HCT116 (cell line): Measurements from ENCODE around the gene DDX41. TPM values are rescaled to one million over a fixed set of nuclear protein-coding genes. Genes with fewer than 3 reads are reported as not detected.

Source experiments
- ATAC-seq: fragments of 200-7000 bp; cut with Tn5 transposase; 2 replicates; pipeline ENCODE4 v1.9.1; 2020; ENCODE audit warnings: mild to moderate bottlenecking, moderate library complexity
- BruUV-seq: library from RNA; stranded (reverse); fragments of 400-500 nt; replicated peaks from 2 replicates; lab custom pipeline; 2021; lab: Mats Ljungman, UMichigan
- CTCF ChIA-PET: fragments of 300-600 bp; sonication (Branson Sonifier 250); formaldehyde crosslinking; loops from one replicate; lab custom pipeline; 2021; ENCODE audit warnings: antibody characterized with exemption; lab: Charles Lee
- POLR2A ChIA-PET: fragments of 300-600, 350-600 bp; sonication (Branson Sonifier 250); formaldehyde crosslinking; loops from one replicate; lab custom pipeline; 2021; ENCODE audit warnings: antibody characterized with exemption; lab: Charles Lee
- RAD21 ChIA-PET, 2 experiments: fragments of 300-600 bp; sonication (Branson Sonifier 250); formaldehyde crosslinking; loops; one replicate each; lab custom pipeline; 2023; ENCODE audit warnings: low total read pairs in 2 of 2; ENCODE audit not compliant: uncharacterized antibody in 2 of 2, unreplicated experiment in 2 of 2, low non-redundant PET in 1 of 2; lab: Charles Lee
- DNase-seq: peaks from one replicate; pipeline ENCODE4 v3.0.0-alpha.2; 2010; ENCODE audit warnings: low read depth, low spot score
- H2AFZ ChIP-seq: fragments of 200-600 bp; shearing (Covaris generic), sonication (generic); 2 replicates; pipeline ENCODE4 v1.6.1; 2017; ENCODE audit warnings: low read depth, mixed run types, mixed read lengths, antibody characterized with exemption, low read length; ENCODE audit not compliant: poor library complexity, severe bottlenecking
- H3K27ac ChIP-seq: 2 replicates; pipeline ENCODE4 v1.5.1; 2012; ENCODE audit warnings: low read depth, low read length
- H3K27me3 ChIP-seq: fragments of 200-600 bp; sonication (generic); 2 replicates; pipeline ENCODE4 v1.6.1; 2016; ENCODE audit warnings: mixed run types, low read length, mixed read lengths; ENCODE audit not compliant: insufficient read depth
- H3K36me3 ChIP-seq, 2 experiments: fragments of 200-500 bp in 1 of 2; fragments of 200-600 bp in 1 of 2; sonication (Bioruptor generic) in 1 of 2; sonication (generic) in 1 of 2; 2 replicates each; pipeline versions ENCODE4 v1.5.1 to v1.6.1; 2014 to 2016; ENCODE audit warnings: low read length in 2 of 2, inconsistent platforms in 1 of 2, mixed read lengths in 1 of 2, mixed run types in 1 of 2; ENCODE audit not compliant: insufficient read depth in 2 of 2, control insufficient read depth in 1 of 2
- H3K4me1 ChIP-seq, 2 experiments: fragments of 200-600 bp in 1 of 2; sonication (generic) in 1 of 2; 2 replicates each; pipeline versions ENCODE4 v1.5.1 to v1.6.1; 2012 to 2017; ENCODE audit warnings: low read length in 2 of 2, inconsistent platforms in 1 of 2, mild to moderate bottlenecking in 1 of 2, mixed read lengths in 1 of 2, mixed run types in 1 of 2, moderate library complexity in 1 of 2; ENCODE audit not compliant: insufficient read depth in 2 of 2, control insufficient read depth in 1 of 2
- H3K4me2 ChIP-seq: fragments of 200-600 bp; sonication (generic); 2 replicates; pipeline ENCODE4 v1.6.1; 2017; ENCODE audit warnings: mixed run types, low read length, mixed read lengths
- H3K4me3 ChIP-seq, 2 experiments: fragments of 200-600 bp in 1 of 2; sonication (generic) in 1 of 2; replicated peaks in 1 of 2; 2 replicates each; pipeline ENCODE4 v1.5.1; 2011 to 2016; ENCODE audit warnings: low read length in 2 of 2, control low read depth in 1 of 2, low read depth in 1 of 2, mild to moderate bottlenecking in 1 of 2, mixed read lengths in 1 of 2, mixed run types in 1 of 2
- H3K79me2 ChIP-seq: fragments of 200-600 bp; sonication (generic); 2 replicates; pipeline ENCODE4 v1.6.1; 2017; ENCODE audit warnings: mild to moderate bottlenecking, mixed run types, low read length, moderate library complexity, mixed read lengths; ENCODE audit not compliant: insufficient read depth
- H3K9ac ChIP-seq: fragments of 200-600 bp; sonication (generic); 2 replicates; pipeline ENCODE4 v1.6.1; 2016; ENCODE audit warnings: low read length, mixed read lengths
- H3K9me2 ChIP-seq: fragments of 200-600 bp; sonication (generic), shearing (Covaris generic); 2 replicates; pipeline ENCODE4 v1.6.1; 2017; ENCODE audit warnings: mixed run types, mild to moderate bottlenecking, moderate library complexity; ENCODE audit not compliant: insufficient read depth
- H3K9me3 ChIP-seq, 2 experiments: fragments of 200-500 bp in 1 of 2; fragments of 200-600 bp in 1 of 2; sonication (Bioruptor generic) in 1 of 2; sonication (generic) in 1 of 2; 2 replicates each; pipeline ENCODE4 v1.6.1; 2014 to 2017; ENCODE audit warnings: low read length in 2 of 2, mixed read lengths in 2 of 2, inconsistent platforms in 1 of 2, low read depth in 1 of 2, mild to moderate bottlenecking in 1 of 2, mixed run types in 1 of 2, moderate library complexity in 1 of 2; ENCODE audit not compliant: control insufficient read depth in 1 of 2, insufficient read depth in 1 of 2
- H4K20me1 ChIP-seq: fragments of 200-600 bp; sonication (generic), shearing (Covaris generic); 2 replicates; pipeline ENCODE4 v1.6.1; 2017; ENCODE audit warnings: mixed run types, mild to moderate bottlenecking, moderate library complexity; ENCODE audit not compliant: insufficient read depth
- CBX3 ChIP-seq: IDR thresholded peaks from 2 replicates; pipeline ENCODE4 v1.6.1; 2012; ENCODE audit warnings: low read depth
- CEBPB ChIP-seq: IDR thresholded peaks from 2 replicates; pipeline ENCODE4 v1.6.1; 2012; ENCODE audit warnings: low read depth
- EGR1 ChIP-seq: IDR thresholded peaks from 2 replicates; pipeline ENCODE4 v1.6.1; 2012; ENCODE audit warnings: low read depth
- ELF1 ChIP-seq: IDR thresholded peaks from 2 replicates; pipeline ENCODE4 v1.6.1; 2012; ENCODE audit warnings: low read depth, borderline replicate concordance
- EZH2 ChIP-seq: fragments of 200-600 bp; sonication (generic); IDR thresholded peaks from 2 replicates; pipeline ENCODE4 v1.6.1; 2017; ENCODE audit warnings: antibody characterized with exemption, mixed run types
- EZH2phosphoT487 ChIP-seq: fragments of 200-600 bp; IDR thresholded peaks from 2 replicates; pipeline ENCODE4 v1.6.1; 2018; ENCODE audit warnings: antibody characterized with exemption, borderline replicate concordance
- FOSL1 ChIP-seq: IDR thresholded peaks from 2 replicates; pipeline ENCODE4 v1.6.1; 2012; ENCODE audit warnings: low read depth
- JUND ChIP-seq: IDR thresholded peaks from 2 replicates; pipeline ENCODE4 v1.6.1; 2012
- POLR2A ChIP-seq: IDR thresholded peaks from 2 replicates; pipeline ENCODE4 v1.7.0; 2011; ENCODE audit warnings: borderline replicate concordance; ENCODE audit not compliant: insufficient read depth, insufficient read length; ENCODE audit errors: extremely low read depth
- SIN3A ChIP-seq: IDR thresholded peaks from 2 replicates; pipeline ENCODE4 v1.6.1; 2012; ENCODE audit warnings: low read depth
- SRF ChIP-seq: IDR thresholded peaks from 2 replicates; pipeline ENCODE4 v1.6.1; 2012; ENCODE audit warnings: low read depth
- TCF7L2 ChIP-seq: IDR thresholded peaks from 2 replicates; pipeline ENCODE4 v1.7.0; 2011; ENCODE audit warnings: borderline replicate concordance, inconsistent platforms; ENCODE audit not compliant: insufficient read depth, insufficient read length; ENCODE audit errors: extremely low read depth
- YY1 ChIP-seq: IDR thresholded peaks from 2 replicates; pipeline ENCODE4 v1.6.1; 2011; ENCODE audit warnings: low read length, low read depth, moderate library complexity, mild to moderate bottlenecking; ENCODE audit not compliant: insufficient replicate concordance; ENCODE audit errors: extremely low read depth
- ZBTB33 ChIP-seq: IDR thresholded peaks from 2 replicates; pipeline ENCODE4 v1.6.1; 2011; ENCODE audit warnings: mild to moderate bottlenecking, low read length, moderate library complexity; ENCODE audit not compliant: insufficient replicate concordance; ENCODE audit errors: extremely low read depth
- intact Hi-C: fragments of 100-400 bp; cut with micrococcal nuclease; formaldehyde crosslinking; loops from 2 replicates; pipeline ENCODE4 v1.10.0; 2022
- total RNA-seq: library from RNA; stranded (reverse); gene quantifications from one replicate; pipeline ENCODE4 v1.2.1, GENCODE V29; 2021; ENCODE audit not compliant: unreplicated experiment
- TF ChIP-seq, protein P1 (sequence below): IDR thresholded peaks from 2 replicates; pipeline ENCODE4 v1.6.1; 2012
- TF ChIP-seq, protein P2 (sequence below): IDR thresholded peaks from 2 replicates; pipeline ENCODE4 v1.6.1; 2012; ENCODE audit warnings: low read depth

Gene DDX41
- total RNA-seq, 1 experiment from 2014 or later: 141 TPM

- no peak for DNase-seq
- Histone ChIP-seq H3K27me3 (no peaks in the 10 kb centered on the region), H3K9ac (no peak overlapping the region), H4K20me1 (no peaks in the 10 kb centered on the region), H3K4me1 (peaks cover 11 to 22% of the 10 kb centered on the region in 2 experiments; a peak in 3 of 4 replicates), H3K4me3 (no peak overlapping the region), H2AFZ (no peak overlapping the region), H3K27ac (no peak overlapping the region), H3K4me2 (no peak overlapping the region), H3K9me3 (no peaks in the 10 kb centered on the region)
- ChIA-PET CTCF (no interaction called here), RAD21 (no interaction called here)
- no peak for ATAC-seq
- intact Hi-C loops: no loop called here
- BruUV-seq: no TSS peak
- TF ChIP-seq YY1 (no peak), TCF7L2 (no peak), ZBTB33 (no peak), FOSL1 (no peak), CBX3 (no peak), SRF (no peak), ELF1 (no peak), JUND (no peak), POLR2A (no peak), EZH2 (no peak), EZH2phosphoT487 (no peak), EGR1 (no peak), SIN3A (no peak), CEBPB (no peak)
- TF ChIP-seq, protein P1, sequence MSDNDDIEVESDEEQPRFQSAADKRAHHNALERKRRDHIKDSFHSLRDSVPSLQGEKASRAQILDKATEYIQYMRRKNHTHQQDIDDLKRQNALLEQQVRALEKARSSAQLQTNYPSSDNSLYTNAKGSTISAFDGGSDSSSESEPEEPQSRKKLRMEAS: no peak
- TF ChIP-seq, protein P2, sequence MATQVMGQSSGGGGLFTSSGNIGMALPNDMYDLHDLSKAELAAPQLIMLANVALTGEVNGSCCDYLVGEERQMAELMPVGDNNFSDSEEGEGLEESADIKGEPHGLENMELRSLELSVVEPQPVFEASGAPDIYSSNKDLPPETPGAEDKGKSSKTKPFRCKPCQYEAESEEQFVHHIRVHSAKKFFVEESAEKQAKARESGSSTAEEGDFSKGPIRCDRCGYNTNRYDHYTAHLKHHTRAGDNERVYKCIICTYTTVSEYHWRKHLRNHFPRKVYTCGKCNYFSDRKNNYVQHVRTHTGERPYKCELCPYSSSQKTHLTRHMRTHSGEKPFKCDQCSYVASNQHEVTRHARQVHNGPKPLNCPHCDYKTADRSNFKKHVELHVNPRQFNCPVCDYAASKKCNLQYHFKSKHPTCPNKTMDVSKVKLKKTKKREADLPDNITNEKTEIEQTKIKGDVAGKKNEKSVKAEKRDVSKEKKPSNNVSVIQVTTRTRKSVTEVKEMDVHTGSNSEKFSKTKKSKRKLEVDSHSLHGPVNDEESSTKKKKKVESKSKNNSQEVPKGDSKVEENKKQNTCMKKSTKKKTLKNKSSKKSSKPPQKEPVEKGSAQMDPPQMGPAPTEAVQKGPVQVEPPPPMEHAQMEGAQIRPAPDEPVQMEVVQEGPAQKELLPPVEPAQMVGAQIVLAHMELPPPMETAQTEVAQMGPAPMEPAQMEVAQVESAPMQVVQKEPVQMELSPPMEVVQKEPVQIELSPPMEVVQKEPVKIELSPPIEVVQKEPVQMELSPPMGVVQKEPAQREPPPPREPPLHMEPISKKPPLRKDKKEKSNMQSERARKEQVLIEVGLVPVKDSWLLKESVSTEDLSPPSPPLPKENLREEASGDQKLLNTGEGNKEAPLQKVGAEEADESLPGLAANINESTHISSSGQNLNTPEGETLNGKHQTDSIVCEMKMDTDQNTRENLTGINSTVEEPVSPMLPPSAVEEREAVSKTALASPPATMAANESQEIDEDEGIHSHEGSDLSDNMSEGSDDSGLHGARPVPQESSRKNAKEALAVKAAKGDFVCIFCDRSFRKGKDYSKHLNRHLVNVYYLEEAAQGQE: no peak
- TF ChIP-seq, all 23 proteins: peak for 0
- Histone ChIP-seq H3K36me3 (peaks cover 0 to 4% of the 10 kb centered on the region in 2 experiments; a peak in 1 of 4 replicates), H3K79me2 (peaks cover 30% of the 10 kb centered on the region), H3K9me2 (no peaks in the 10 kb centered on the region)
- POLR2A ChIA-PET: no interaction called here
Observed at GRCh38 chr5:177555665-177556064, 38.9 kb upstream of the DDX41 start.
